GM12892 (cell line): Measurements from ENCODE around the gene PRR33.

Source experiments
- DNase-seq: peaks from one replicate; pipeline ENCODE4 v3.0.0; 2011; ENCODE audit not compliant: insufficient read length
- FAIRE-seq: peaks from 2 replicates; lab custom pipeline; 2011; peaks lifted over from hg19 to GRCh38; lab: Jason Lieb, UNC
- POLR2A ChIP-seq: IDR thresholded peaks from 2 replicates; pipeline ENCODE4 v1.6.1; 2011; ENCODE audit warnings: low read depth, low read length, control low read depth
- POLR2AphosphoS5 ChIP-seq: IDR thresholded peaks from 2 replicates; pipeline ENCODE4 v1.6.1; 2011; ENCODE audit warnings: low read depth, low read length, control low read depth
- TAF1 ChIP-seq: IDR thresholded peaks from 2 replicates; pipeline ENCODE4 v1.6.1; 2011; ENCODE audit warnings: low read depth, mild to moderate bottlenecking, control low read depth, low read length, borderline replicate concordance

Gene PRR33

GRCh38 chr11:1851468-1852180 lies 40.1 kb downstream of the PRR33 start:
- FAIRE-seq (peak; percentile 70), DNase-seq (no peak)
- TF ChIP-seq TAF1 (no peak), POLR2AphosphoS5 (no peak), POLR2A (no peak)

DNA sequence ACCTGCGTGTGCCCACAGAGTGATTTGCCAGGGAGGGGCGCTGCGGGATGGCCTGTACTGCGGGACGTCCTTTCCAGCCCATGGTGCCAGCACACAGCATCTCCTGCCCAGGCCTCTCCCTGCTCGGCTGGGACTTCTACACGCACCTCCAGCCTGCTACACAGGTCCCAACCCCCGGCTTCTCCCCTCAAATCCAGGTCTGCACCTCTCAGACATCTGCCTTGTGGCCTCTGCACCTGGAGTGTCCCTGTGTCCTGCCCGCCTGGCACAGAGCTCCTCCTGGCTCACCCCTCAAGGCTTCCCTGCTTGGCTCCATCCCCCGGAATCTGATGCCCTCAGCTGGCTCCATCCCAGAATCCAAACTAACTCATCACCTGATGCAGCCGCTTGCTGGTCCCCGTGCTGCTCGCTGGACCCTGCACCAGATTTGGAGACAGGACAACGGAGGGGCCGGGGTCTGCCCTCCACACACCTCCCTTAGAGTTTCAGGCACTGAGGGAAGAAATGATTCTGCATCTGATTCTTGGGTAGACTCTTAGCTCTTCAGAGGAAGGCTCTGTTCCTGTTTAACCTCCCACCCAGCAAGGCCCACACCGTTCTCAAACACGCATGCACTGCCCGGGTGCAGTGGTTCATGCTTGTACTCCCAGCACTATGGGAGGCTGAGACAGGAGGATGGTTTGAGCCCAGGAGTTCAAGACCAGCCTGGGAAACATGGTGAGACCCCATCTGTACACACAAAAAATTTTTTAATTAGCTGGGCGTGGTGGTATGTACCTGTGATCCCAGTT lies 42.9 kb downstream of the PRR33 start:
- no peak for FAIRE-seq

DNA sequence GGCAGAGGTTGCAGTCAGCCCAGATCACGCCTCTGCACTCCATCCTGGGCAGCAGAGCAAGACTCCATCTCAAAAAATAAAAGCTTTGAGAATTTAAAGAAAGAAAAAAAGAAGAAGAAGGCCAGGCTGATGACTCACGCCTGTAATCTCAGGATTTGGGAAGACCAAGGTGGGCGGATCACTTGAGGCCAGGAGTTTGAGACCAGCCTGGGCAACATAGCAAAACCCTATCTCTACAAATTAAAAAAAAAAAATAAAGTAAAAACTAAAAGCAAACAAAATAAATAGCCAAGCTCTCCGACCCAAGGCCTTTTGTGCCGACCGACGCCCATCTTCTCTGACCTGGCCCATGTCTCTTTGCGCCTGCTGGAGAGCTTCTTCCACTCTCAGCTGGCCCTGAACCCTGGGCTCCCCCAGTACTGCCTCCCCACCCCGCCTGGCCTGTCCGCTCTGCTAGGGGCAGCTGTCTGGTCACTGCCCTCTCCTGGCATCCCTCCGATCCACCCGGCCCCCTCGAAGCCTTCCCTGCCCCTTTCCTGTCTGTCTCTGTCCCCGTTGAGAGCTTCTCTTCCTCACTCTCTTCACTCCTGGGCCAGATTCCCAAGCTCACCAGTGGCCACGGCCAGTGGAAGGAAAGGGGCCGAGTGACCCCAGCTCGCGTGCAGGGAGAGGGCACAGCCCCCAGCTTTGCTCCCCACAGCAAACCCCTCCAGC lies 43.6 kb downstream of the PRR33 start:
- no peak for DNase-seq
- TF ChIP-seq POLR2AphosphoS5 (no peak), TAF1 (no peak), POLR2A (no peak)
- FAIRE-seq, result peak; percentile 33

More for the DNA sequence above, 42.9 kb downstream of the PRR33 start:
- TF ChIP-seq POLR2AphosphoS5 (no peak), POLR2A (no peak), TAF1 (no peak)
- DNase-seq, result no peak

- FAIRE-seq (no peak), DNase-seq (no peak)
- TF ChIP-seq TAF1, result no peak
- no peak for TF ChIP-seq POLR2A
- TF ChIP-seq POLR2AphosphoS5, result no peak
Observed at GRCh38 chr11:1847006-1847735, 44.5 kb downstream of the PRR33 start.

- FAIRE-seq, result no peak
- TF ChIP-seq TAF1, result no peak
- TF ChIP-seq POLR2A, result no peak
- TF ChIP-seq POLR2AphosphoS5, result no peak
- DNase-seq, result no peak
Observed at GRCh38 chr11:1846453-1846932, 45.2 kb downstream of the PRR33 start.

GRCh38 chr11:1845561-1846452 lies 45.9 kb downstream of the PRR33 start:
- FAIRE-seq (no peak), DNase-seq (no peak)
- TF ChIP-seq POLR2AphosphoS5 (no peak), TAF1 (no peak), POLR2A (no peak)

GRCh38 chr11:1845095-1845429 lies 46.6 kb downstream of the PRR33 start:
- TF ChIP-seq POLR2A (no peak), TAF1 (no peak), POLR2AphosphoS5 (no peak)
- DNase-seq (no peak), FAIRE-seq (peak; percentile 95)

GRCh38 chr11:1844221-1845094 lies 47.2 kb downstream of the PRR33 start:
- FAIRE-seq (no peak), DNase-seq (no peak)
- no peak for TF ChIP-seq POLR2A
- no peak for TF ChIP-seq TAF1
- no peak for TF ChIP-seq POLR2AphosphoS5

- TF ChIP-seq TAF1 (no peak), POLR2A (no peak), POLR2AphosphoS5 (no peak)
- FAIRE-seq (no peak), DNase-seq (no peak)
Observed at GRCh38 chr11:1843796-1844195, 47.9 kb downstream of the PRR33 start.
